LNCaP clone FGC (cell line): ENCODE measurements around the gene TNFSF11.

Source experiments
- DNase-seq: peaks from one replicate; pipeline ENCODE4 v3.0.0-alpha.2; 2011; ENCODE audit warnings: low read depth
- H3K4me3 ChIP-seq: 2 replicates; pipeline ENCODE4 v1.5.1; 2011; ENCODE audit warnings: mild to moderate bottlenecking, low read depth, low read length, control low read depth
- TF ChIP-seq, protein P1 (sequence below): IDR thresholded peaks from 2 replicates; pipeline ENCODE4 v1.5.1; 2012; ENCODE audit warnings: mild to moderate bottlenecking; ENCODE audit not compliant: control insufficient read depth, insufficient read depth; ENCODE audit errors: extremely low read depth

The TNFSF11 gene

GRCh38 chr13:42577538-42577937 lies 3.6 kb downstream of the TNFSF11 start:
- TF ChIP-seq, protein P1, sequence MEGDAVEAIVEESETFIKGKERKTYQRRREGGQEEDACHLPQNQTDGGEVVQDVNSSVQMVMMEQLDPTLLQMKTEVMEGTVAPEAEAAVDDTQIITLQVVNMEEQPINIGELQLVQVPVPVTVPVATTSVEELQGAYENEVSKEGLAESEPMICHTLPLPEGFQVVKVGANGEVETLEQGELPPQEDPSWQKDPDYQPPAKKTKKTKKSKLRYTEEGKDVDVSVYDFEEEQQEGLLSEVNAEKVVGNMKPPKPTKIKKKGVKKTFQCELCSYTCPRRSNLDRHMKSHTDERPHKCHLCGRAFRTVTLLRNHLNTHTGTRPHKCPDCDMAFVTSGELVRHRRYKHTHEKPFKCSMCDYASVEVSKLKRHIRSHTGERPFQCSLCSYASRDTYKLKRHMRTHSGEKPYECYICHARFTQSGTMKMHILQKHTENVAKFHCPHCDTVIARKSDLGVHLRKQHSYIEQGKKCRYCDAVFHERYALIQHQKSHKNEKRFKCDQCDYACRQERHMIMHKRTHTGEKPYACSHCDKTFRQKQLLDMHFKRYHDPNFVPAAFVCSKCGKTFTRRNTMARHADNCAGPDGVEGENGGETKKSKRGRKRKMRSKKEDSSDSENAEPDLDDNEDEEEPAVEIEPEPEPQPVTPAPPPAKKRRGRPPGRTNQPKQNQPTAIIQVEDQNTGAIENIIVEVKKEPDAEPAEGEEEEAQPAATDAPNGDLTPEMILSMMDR = no peak
- DNase-seq = no peak
- H3K4me3 ChIP-seq = no peak overlapping the region

DNA sequence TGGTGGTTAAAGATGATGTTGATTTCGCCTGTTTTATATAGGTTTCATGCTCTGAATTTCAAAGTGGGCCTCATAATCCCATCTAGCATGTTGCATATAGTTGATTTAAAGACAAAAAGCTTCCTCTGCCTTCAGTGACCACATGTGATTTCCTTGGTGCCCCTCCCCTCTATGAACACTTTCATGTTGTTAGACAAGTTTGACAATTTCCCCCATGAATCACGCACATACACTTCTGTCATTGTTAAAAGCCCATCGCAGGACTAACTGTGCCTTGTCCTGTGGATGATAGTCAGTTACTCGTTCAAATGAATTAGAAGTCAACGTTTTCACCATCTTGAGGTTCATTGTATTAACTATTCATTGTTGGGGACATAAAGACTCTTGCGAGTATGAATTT lies 6.7 kb downstream of the TNFSF11 start:
- TF ChIP-seq, protein P1 = no peak
- DNase-seq = no peak
- no peak overlapping the region for H3K4me3 ChIP-seq

- no peak overlapping the region for H3K4me3 ChIP-seq
- TF ChIP-seq, protein P1 = no peak
- DNase-seq = no peak
These were observed 7.5 kb downstream of the TNFSF11 start for GRCh38 chr13:42581427-42581826.

DNA sequence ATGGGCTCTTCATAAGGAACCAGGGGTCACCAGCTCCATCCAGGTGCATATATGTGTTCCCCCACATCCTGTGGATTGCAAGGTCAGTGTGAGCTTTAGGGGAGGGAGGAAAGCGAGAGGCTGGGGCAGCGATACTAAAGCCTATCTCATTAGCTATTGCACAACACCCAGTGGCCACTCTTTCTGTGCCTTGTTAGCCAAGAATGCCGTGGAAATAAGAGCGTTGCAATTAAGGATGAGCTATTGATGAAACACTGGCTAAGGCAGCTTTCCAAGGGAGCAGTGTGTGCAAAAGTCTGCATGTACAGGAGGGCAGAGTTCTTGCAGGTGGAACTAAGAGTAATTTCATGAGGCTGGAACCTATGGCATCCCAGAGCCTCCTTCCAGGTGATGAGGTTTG lies 17.6 kb downstream of the TNFSF11 start:
- TF ChIP-seq, protein P1 = no peak
- DNase-seq = no peak
- no peak overlapping the region for H3K4me3 ChIP-seq

DNA sequence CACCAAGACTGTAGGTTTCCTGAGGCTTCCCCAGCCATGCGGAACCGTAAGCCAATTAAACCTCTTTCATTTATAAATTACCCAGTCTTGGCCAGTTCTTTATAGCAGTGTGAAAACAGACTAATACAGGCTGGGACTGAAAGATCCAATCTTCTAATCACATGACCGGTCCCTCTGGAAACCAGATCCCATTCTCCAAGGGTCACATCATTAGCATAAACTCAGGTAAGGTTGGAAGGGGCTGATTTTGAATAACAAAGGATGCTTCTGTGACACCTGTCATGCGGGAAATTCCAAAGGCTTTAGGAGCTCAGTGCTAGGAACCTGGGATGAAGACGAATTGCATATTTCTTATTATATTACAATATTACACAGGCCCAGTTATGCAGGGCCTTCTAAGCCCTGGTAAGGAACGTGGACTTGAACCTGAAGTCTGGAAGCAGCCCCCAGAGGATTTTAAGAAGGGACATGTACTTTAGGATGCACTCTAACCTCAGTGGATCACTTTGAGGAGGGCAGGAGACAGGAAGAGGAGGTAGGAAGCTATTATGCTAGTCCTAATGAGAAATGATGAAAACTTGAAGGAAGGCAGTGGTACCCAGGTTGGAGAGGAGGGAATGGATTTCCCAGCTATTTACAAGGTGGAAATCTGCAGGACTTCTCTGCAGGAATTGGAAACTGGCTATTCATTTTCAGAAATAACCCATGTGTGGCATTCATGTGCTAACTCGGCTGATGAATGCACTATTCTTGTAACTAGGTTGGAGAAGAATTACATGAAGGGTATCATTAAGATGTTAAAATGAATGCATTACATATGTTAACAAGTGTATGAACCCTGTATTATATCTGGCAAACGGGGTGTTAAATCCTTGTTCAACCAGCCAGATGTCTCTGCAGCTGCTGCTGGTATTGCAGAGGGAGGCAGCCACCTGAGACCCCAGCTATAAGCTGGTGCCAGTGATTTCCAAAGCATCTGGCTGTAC lies 19.3 kb downstream of the TNFSF11 start:
- TF ChIP-seq, protein P1 = no peak
- H3K4me3 ChIP-seq = no peak overlapping the region
- DNase-seq = no peak

- TF ChIP-seq, protein P1 = peak; percentile 70
- DNase-seq = peak; percentile 23
- no peak overlapping the region for H3K4me3 ChIP-seq
These were observed 20.7 kb downstream of the TNFSF11 start for GRCh38 chr13:42594481-42595252.
